Stimulated activated CD8-positive, alpha-beta memory T cell treated with anti-CD3 and anti-CD28 coated beads, Interleukin-7, amount 100 ng/mL, for 4 hours (primary cell): ENCODE measurements around the gene ILK.

Experiments
- DNase-seq, 2 donors: peaks; one replicate each; pipeline ENCODE4 v3.0.0-alpha.2; 2020; ENCODE audit warnings: low read depth in 2 of 2

ILK gene

DNA sequence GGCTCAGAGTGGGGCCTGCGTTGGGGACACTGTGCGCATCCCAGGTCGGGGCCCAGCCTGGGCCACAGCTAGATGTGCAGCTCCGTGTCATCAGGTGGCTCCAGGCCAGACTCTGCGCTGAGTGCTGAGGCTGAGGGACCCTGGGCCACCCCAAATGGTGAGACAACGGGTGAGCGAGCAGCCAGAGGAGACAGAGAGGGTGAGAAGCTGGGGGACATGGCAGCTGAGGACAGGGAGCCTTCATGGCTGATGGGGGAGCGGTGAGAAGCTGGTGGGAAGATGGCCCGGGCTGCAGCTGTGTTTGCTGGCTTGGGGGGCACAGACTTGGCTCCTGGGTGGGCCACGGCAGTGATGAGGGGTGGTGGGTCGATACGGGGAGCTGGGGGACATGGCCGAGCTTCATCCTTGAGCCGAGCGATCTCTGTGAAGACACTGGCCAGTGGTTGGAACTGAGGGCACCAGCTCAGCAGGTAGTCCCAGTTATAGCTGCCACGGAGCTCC is 18.2 kb downstream of the ILK start:
- DNase-seq: no peak

DNA sequence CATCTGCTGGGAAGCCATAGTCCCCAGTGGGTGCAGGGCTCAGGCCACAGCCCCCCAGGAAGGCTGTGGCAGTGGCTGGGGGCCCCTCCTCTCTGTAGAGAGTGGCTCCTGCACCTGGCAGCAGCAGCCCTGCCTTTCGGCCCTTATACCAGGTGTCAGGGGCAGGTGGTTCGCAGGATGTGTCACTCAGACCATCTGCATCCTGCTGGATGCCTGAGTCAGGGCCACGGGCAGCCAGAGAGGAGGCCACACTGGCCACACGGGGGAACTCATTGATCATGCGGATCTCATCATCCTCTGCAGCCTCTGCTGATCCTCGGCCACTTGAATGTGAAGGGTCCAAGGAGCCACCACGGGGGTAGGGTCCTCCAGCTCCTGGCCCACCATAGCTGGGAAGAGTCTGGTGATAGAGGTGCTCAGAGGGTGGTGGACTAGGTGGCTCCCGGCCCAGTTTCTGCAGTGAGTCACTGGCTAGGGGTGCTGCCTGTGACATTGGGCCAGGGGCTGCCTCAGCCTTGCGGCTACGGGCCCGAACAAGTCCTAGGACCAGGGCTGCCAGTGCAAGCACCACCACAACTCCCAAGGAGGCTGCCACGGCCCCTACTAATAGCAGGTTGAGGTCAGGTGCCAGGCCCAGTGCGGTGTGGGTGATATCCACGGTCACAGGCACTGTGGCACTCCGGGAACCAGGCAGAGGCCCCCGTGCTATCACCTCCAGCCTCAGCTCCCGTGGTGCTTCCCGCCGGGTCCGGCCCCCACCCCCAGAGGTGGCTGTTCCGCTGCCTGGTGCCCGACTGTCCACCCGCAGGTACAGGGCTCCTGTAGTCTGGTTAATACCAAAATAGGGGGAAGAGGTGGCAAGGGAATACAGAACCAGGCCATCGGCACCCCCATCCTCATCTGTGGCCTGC is 18.9 kb downstream of the ILK start:
- DNase-seq: no peak

GRCh38 chr11:6623391-6624363 is 20.1 kb downstream of the ILK start:
- DNase-seq: no peak

DNA sequence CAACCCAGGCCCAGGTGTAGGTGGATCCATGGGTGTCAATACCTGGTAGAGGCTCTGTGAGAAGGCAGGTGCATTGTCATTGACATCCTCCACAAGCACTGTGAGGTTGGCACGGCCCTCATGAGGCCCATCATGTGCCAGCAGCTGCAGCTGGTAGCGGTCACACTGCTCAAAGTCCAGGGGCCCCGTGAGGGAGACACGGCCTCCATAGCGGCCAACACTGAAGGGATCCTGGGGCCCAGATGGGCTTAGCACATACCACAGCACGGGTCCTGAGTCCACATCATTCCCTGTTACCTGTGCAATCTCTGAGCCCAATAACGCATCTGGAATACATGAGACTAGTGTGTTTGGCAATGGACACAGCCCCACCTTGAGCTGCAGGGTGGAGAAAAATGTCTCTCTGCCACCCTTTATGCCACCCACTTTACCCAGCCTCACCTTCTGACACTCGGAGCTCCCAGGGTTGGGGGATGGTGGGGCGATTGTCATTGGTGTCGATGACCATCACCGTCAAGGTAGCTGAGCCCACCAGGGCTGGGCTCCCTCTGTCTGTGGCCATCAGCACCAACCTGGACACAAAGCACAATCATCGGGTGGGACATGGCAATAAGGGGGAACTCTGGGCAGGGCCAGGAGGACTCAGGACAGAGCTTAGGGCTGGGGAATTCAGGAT is 21.7 kb downstream of the ILK start:
- no peak for DNase-seq

- no peak for DNase-seq
Observed at GRCh38 chr11:6625832-6626420, 22.4 kb downstream of the ILK start.

DNA sequence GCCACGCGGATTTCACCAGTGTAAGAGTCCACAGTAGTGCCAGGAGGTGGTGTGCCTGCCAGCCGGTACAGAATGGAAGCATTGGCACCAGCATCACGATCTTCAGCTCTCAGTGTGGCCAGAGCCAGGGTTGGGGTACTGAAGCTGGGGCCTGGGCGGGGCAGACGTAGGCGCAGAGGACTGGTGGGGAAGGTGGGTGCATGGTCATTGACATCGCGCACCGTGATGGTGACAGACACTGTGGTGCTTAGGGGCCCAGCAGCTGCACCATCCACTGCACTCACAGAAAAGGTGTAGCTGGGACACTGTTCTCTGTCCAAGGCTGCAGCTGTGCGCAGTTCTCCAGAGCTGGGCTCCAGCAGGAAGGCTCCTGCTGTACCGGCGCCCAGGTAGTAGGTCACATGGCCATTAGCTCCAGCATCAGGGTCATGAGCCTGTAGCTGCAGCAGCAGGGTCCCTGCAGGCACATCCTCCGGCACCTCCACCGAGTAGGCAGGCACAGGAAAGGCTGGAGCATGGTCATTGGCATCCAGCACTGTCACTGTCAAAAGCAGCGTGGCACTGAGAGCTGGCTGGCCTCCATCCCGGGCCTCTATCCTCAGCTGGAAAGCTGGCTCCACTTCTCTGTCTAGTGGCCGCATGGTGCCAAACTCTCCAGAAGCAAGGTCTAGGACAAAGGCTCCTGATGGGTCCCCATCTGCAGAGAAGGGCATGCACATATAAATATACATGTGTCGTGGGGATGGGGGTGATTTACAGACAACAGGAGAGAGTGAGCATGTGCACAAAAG is 23.6 kb downstream of the ILK start:
- DNase-seq: no peak

DNA sequence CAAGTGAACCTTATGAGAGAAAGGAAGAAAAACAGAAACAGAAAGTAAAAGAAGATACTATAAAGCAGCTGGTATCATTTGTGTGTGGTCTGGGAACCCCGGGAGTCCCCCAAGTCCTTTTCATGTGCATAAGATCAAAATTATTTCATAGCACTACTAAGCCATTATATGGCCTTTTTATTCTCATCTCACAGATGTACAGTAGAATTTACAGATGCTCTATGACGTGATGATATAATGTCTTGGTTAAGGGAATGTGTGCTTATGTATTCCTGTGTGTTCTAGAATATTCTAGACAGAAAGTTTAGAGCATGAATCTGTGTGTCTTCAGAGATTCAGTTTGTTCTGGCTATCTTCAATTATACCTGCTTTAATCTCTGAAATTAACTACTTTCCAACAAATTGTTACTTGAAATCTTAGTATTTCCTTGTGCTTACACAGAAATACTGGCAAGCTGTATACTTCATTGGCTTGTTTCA is 24.2 kb downstream of the ILK start:
- DNase-seq: peak in 1 of 2 donors; percentile 24

DNA sequence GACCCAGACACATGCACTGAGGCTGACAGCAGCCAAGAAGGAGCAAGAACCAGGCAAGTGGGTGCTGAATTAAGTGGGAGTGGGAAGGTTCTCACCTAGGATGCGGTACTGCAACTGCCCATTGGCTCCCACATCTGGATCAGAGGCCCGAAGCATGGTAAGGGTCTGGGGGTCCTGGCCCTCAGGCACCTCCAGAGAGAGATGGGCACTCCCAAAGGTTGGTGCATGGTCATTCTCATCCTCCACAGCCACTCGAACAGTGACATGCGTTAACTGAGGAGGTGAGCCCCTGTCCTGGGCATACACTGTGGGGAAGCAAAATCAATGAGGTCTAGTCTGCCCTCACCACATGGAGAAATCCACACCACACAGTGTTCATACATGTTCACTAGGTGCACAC is 25.0 kb downstream of the ILK start:
- no peak for DNase-seq

DNA sequence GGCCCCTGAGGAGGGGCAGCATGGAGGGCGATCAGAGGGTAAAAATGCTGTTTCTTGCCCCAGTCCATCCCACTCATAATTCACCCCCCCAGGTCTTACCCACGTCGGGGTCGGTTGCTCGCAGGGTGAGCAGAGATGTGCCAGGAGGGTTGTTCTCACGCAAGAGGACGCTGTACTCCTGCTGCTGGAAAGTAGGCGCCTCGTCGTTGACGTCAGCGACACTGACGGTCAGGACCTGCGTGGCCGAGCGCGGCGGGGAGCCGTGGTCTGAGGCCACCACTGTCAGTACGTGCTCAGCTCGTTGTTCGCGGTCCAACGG is 26.0 kb downstream of the ILK start:
- no peak for DNase-seq

GRCh38 chr11:6629892-6630631 is 26.5 kb downstream of the ILK start:
- DNase-seq: no peak

- DNase-seq: no peak
Observed at GRCh38 chr11:6630632-6631291, 27.2 kb downstream of the ILK start.

- DNase-seq: no peak
Observed at GRCh38 chr11:6631361-6631890, 27.9 kb downstream of the ILK start.

GRCh38 chr11:6632116-6633073 is 28.8 kb downstream of the ILK start:
- no peak for DNase-seq

DNA sequence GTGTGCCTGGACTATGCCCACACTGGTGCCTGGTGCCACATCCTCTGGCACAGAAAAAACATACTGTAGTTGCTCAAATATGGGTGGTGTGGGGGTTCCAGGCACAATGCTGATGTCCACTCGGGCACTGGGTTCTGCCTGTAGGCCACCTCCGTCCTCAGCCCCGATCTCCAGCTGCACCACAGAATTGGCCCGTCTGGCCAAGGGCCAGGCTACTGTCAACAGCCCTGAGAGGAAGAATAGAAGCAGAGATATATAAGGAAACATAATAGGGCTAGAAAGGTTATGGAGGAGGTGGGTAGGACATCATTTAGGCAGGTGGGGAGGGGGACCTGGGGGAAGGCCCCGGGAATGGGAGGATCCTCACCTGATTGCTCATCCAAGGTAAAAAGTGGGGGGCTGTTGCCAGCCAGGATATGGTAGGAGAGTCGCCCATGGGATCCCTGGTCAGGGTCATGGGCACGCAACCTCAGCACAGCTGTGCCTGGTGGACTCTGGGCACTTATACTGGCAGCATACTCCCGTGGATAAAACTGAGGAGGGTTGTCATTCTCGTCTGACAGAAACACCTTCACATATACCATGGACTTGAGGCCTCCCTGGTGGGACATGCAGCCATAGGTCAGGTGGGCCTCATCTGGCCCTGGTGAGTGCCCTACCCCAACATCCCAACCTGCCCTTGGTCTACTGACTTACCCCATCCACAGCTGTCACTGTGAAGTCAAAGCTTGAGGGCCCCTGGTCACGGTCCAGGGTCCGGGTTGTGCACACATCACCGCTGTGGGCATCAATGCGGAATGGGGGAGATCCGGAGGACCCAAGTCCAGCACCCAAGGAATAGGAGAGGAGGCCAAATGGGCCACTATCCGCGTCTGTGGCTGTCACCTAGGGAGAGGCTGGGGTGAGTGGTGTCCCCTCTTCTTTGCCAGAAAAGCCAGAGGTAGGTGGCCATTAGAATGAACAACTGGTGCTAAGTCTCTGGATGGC is 30.1 kb downstream of the ILK start:
- no peak for DNase-seq

DNA sequence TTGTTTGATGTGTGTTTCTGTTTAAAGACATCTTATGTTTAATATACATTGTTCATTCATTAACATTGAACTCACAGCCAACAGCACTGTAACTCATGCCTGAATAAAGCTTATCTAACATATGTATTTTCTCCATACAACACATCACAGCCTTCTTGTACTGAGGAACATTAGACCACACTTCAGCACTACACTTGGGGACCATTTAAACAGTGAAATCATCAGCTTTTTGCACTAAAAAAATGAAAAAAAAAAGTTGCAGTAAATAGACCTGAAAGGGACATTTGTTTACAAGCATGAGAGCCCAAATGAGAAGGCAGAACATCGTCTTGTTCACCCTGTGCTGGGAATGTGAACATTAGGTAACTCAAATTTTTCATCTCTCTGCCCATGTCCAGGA is 31.0 kb downstream of the ILK start:
- DNase-seq: no peak

DNA sequence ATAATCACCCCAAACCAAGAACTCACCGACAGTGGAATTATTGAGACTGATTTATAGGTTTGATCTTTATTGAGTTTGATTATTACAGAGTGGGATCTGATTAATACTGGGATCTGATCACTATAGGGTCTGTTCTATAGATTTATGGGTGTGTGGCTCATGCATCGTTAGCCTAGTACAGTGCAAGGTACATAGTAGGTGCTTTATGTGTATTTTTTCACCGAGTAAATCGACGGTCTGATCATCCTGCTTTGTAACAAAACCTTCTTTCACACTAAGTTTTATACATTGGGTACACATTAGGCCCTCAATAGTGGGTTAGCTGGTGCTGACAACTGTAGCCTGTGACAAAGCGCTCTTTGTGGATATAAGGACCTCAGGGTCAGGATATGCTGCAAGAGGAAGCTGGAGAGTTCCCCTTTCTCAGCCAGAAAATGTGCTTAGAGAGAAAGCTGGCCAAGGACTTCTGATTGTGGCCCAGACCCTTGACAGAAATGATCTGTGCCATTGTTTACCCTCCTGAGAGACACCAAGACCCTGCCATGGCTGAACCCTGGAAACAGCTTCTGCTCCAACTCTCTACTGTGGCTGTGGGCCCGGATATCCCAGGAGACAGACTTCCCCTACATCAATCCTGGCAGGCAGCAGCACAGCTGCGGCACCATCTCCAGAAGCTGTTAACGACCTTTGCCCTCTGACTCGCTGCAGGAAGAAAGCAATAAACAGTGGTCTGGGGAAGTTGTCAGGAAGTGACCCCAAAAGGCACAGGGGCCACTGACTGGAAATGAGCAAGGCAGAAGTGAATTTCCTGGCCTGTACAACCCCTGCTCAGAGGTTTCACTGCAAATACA is 31.7 kb downstream of the ILK start:
- no peak for DNase-seq
